ENCODE data around the gene PMF1.

PMF1 gene

GRCh38 chr1:156248323-156248683, 35.5 kb downstream of the PMF1 start:
- H3K79me2 ChIP-seq (ENCODE audit: control insufficient read depth, insufficient read depth, low read length, unreplicated experiment): no peaks in the 10 kb centered on the region
- no peaks in the 10 kb centered on the region for H3K4me1 ChIP-seq (ENCODE audit: control insufficient read depth, insufficient read depth, low read length, unreplicated experiment)
- H3K27ac ChIP-seq (ENCODE audit: low read depth, low read length): no peak overlapping the region
- no peak overlapping the region for H3K4me3 ChIP-seq (ENCODE audit: low read depth, low read length)
- peaks cover 8% of the 10 kb centered on the region; the same call in 1 of the 2 replicates for H3K27me3 ChIP-seq (ENCODE audit: insufficient read depth, low read length)
- no peak overlapping the region for H2AFZ ChIP-seq (ENCODE audit: low read length, unreplicated experiment)
- H3K36me3 ChIP-seq (ENCODE audit: insufficient read depth, low read length): no peaks in the 10 kb centered on the region; the same call in 1 of the 2 replicates

GRCh38 chr1:156249593-156249992, 36.8 kb downstream of the PMF1 start:
- Histone ChIP-seq H3K36me3 (ENCODE audit: insufficient read depth, low read length) (no peaks in the 10 kb centered on the region; the same call in 1 of the 2 replicates), H3K4me1 (ENCODE audit: control insufficient read depth, insufficient read depth, low read length, unreplicated experiment) (no peaks in the 10 kb centered on the region), H3K79me2 (ENCODE audit: control insufficient read depth, insufficient read depth, low read length, unreplicated experiment) (no peaks in the 10 kb centered on the region), H2AFZ (ENCODE audit: low read length, unreplicated experiment) (no peak overlapping the region), H3K27ac (ENCODE audit: low read depth, low read length) (no peak overlapping the region), H3K4me3 (ENCODE audit: low read depth, low read length) (no peak overlapping the region), H3K27me3 (ENCODE audit: insufficient read depth, low read length) (peaks cover 8% of the 10 kb centered on the region; the same call in 1 of the 2 replicates)

- Histone ChIP-seq H3K27me3 (ENCODE audit: insufficient read depth, low read length) (no peaks in the 10 kb centered on the region), H3K4me1 (ENCODE audit: control insufficient read depth, insufficient read depth, low read length, unreplicated experiment) (no peaks in the 10 kb centered on the region), H3K27ac (ENCODE audit: low read depth, low read length) (no peak overlapping the region), H3K4me3 (ENCODE audit: low read depth, low read length) (no peak overlapping the region), H3K36me3 (ENCODE audit: insufficient read depth, low read length) (peaks cover 4% of the 10 kb centered on the region), H3K79me2 (ENCODE audit: control insufficient read depth, insufficient read depth, low read length, unreplicated experiment) (no peaks in the 10 kb centered on the region), H2AFZ (ENCODE audit: low read length, unreplicated experiment) (no peak overlapping the region)
Measured at GRCh38 chr1:156251527-156251926, 38.7 kb downstream of the PMF1 start.

- H3K27me3 ChIP-seq (ENCODE audit: insufficient read depth, low read length): no peaks in the 10 kb centered on the region
- H3K79me2 ChIP-seq (ENCODE audit: control insufficient read depth, insufficient read depth, low read length, unreplicated experiment): no peaks in the 10 kb centered on the region
- H2AFZ ChIP-seq (ENCODE audit: low read length, unreplicated experiment): no peak overlapping the region
- no peak overlapping the region for H3K27ac ChIP-seq (ENCODE audit: low read depth, low read length)
- H3K4me1 ChIP-seq (ENCODE audit: control insufficient read depth, insufficient read depth, low read length, unreplicated experiment): no peaks in the 10 kb centered on the region
- no peak overlapping the region for H3K4me3 ChIP-seq (ENCODE audit: low read depth, low read length)
- peaks cover 9% of the 10 kb centered on the region for H3K36me3 ChIP-seq (ENCODE audit: insufficient read depth, low read length)
Measured at GRCh38 chr1:156253634-156254033, 40.8 kb downstream of the PMF1 start.

GRCh38 chr1:156257711-156258110, 44.9 kb downstream of the PMF1 start:
- peaks cover 7% of the 10 kb centered on the region for H3K4me1 ChIP-seq (ENCODE audit: control insufficient read depth, insufficient read depth, low read length, unreplicated experiment)
- H3K36me3 ChIP-seq (ENCODE audit: insufficient read depth, low read length): peaks cover 32% of the 10 kb centered on the region
- no peak overlapping the region for H3K4me3 ChIP-seq (ENCODE audit: low read depth, low read length)
- no peak overlapping the region for H2AFZ ChIP-seq (ENCODE audit: low read length, unreplicated experiment)
- no peaks in the 10 kb centered on the region for H3K27me3 ChIP-seq (ENCODE audit: insufficient read depth, low read length)
- no peak overlapping the region for H3K27ac ChIP-seq (ENCODE audit: low read depth, low read length)
- peaks cover 2% of the 10 kb centered on the region for H3K79me2 ChIP-seq (ENCODE audit: control insufficient read depth, insufficient read depth, low read length, unreplicated experiment)

- H3K27me3 ChIP-seq (ENCODE audit: insufficient read depth, low read length): no peaks in the 10 kb centered on the region
Measured at GRCh38 chr1:156258859-156259258, 46.1 kb downstream of the PMF1 start.

GRCh38 chr1:156259805-156260204, 47.0 kb downstream of the PMF1 start:
- no peak overlapping the region for H2AFZ ChIP-seq (ENCODE audit: low read length, unreplicated experiment)
- no peak overlapping the region for H3K4me3 ChIP-seq (ENCODE audit: low read depth, low read length)
- H3K4me1 ChIP-seq (ENCODE audit: control insufficient read depth, insufficient read depth, low read length, unreplicated experiment): peaks cover 18% of the 10 kb centered on the region
- no peak overlapping the region for H3K27ac ChIP-seq (ENCODE audit: low read depth, low read length)
- peaks cover 43% of the 10 kb centered on the region for H3K36me3 ChIP-seq (ENCODE audit: insufficient read depth, low read length)
- no peaks in the 10 kb centered on the region for H3K27me3 ChIP-seq (ENCODE audit: insufficient read depth, low read length)
- peaks cover 2% of the 10 kb centered on the region for H3K79me2 ChIP-seq (ENCODE audit: control insufficient read depth, insufficient read depth, low read length, unreplicated experiment)

More at GRCh38 chr1:156258859-156259258, 46.1 kb downstream of the PMF1 start:
- H3K36me3 ChIP-seq (ENCODE audit: insufficient read depth, low read length): peaks cover 39% of the 10 kb centered on the region
- H3K79me2 ChIP-seq (ENCODE audit: control insufficient read depth, insufficient read depth, low read length, unreplicated experiment): peaks cover 2% of the 10 kb centered on the region
- no peak overlapping the region for H3K4me3 ChIP-seq (ENCODE audit: low read depth, low read length)
- H3K4me1 ChIP-seq (ENCODE audit: control insufficient read depth, insufficient read depth, low read length, unreplicated experiment): peaks cover 18% of the 10 kb centered on the region
- no peak overlapping the region for H2AFZ ChIP-seq (ENCODE audit: low read length, unreplicated experiment)
- no peak overlapping the region for H3K27ac ChIP-seq (ENCODE audit: low read depth, low read length)

- peaks cover 18% of the 10 kb centered on the region for H3K4me1 ChIP-seq (ENCODE audit: control insufficient read depth, insufficient read depth, low read length, unreplicated experiment)
- H3K4me3 ChIP-seq (ENCODE audit: low read depth, low read length): no peak overlapping the region
- H3K79me2 ChIP-seq (ENCODE audit: control insufficient read depth, insufficient read depth, low read length, unreplicated experiment): peaks cover 2% of the 10 kb centered on the region
- no peak overlapping the region for H3K27ac ChIP-seq (ENCODE audit: low read depth, low read length)
- no peaks in the 10 kb centered on the region for H3K27me3 ChIP-seq (ENCODE audit: insufficient read depth, low read length)
- H3K36me3 ChIP-seq (ENCODE audit: insufficient read depth, low read length): peaks cover 46% of the 10 kb centered on the region
- H2AFZ ChIP-seq (ENCODE audit: low read length, unreplicated experiment): no peak overlapping the region
Measured at GRCh38 chr1:156260896-156261295, 48.1 kb downstream of the PMF1 start.

GRCh38 chr1:156262461-156263287, 49.9 kb downstream of the PMF1 start:
- Histone ChIP-seq H3K27me3 (ENCODE audit: insufficient read depth, low read length) (no peaks in the 10 kb centered on the region), H3K27ac (ENCODE audit: low read depth, low read length) (peak overlapping the region; percentile 85), H2AFZ (ENCODE audit: low read length, unreplicated experiment) (no peak overlapping the region), H3K4me3 (ENCODE audit: low read depth, low read length) (no peak overlapping the region), H3K79me2 (ENCODE audit: control insufficient read depth, insufficient read depth, low read length, unreplicated experiment) (peaks cover 2% of the 10 kb centered on the region), H3K36me3 (ENCODE audit: insufficient read depth, low read length) (peaks cover 51% of the 10 kb centered on the region), H3K4me1 (ENCODE audit: control insufficient read depth, insufficient read depth, low read length, unreplicated experiment) (peaks cover 18% of the 10 kb centered on the region)

GRCh38 chr1:156263288-156263655, 50.5 kb downstream of the PMF1 start:
- no peak overlapping the region for H2AFZ ChIP-seq (ENCODE audit: low read length, unreplicated experiment)
- H3K4me1 ChIP-seq (ENCODE audit: control insufficient read depth, insufficient read depth, low read length, unreplicated experiment): peaks cover 22% of the 10 kb centered on the region
- H3K27ac ChIP-seq (ENCODE audit: low read depth, low read length): peak overlapping the region; percentile 85
- H3K27me3 ChIP-seq (ENCODE audit: insufficient read depth, low read length): no peaks in the 10 kb centered on the region
- H3K4me3 ChIP-seq (ENCODE audit: low read depth, low read length): no peak overlapping the region
- peaks cover 2% of the 10 kb centered on the region for H3K79me2 ChIP-seq (ENCODE audit: control insufficient read depth, insufficient read depth, low read length, unreplicated experiment)
- H3K36me3 ChIP-seq (ENCODE audit: insufficient read depth, low read length): peaks cover 55% of the 10 kb centered on the region

- Histone ChIP-seq H2AFZ (ENCODE audit: low read length, unreplicated experiment) (no peak overlapping the region), H3K36me3 (ENCODE audit: insufficient read depth, low read length) (peaks cover 35% of the 10 kb centered on the region), H3K4me1 (ENCODE audit: control insufficient read depth, insufficient read depth, low read length, unreplicated experiment) (peaks cover 26% of the 10 kb centered on the region), H3K27ac (ENCODE audit: low read depth, low read length) (no peak overlapping the region), H3K4me3 (ENCODE audit: low read depth, low read length) (no peak overlapping the region), H3K27me3 (ENCODE audit: insufficient read depth, low read length) (no peaks in the 10 kb centered on the region), H3K79me2 (ENCODE audit: control insufficient read depth, insufficient read depth, low read length, unreplicated experiment) (peaks cover 1% of the 10 kb centered on the region)
Measured at GRCh38 chr1:156266051-156266450, 53.2 kb downstream of the PMF1 start.
